ENCODE results near the gene P4HB. TPM values are rescaled to one million over a fixed set of nuclear protein-coding genes. Genes with fewer than 3 reads are reported as not detected.
A peak's percentile ranks its signal among the peaks of the same experiment; 100 is the strongest.

Gene P4HB
- total RNA-seq, 1 donor, result 1,240 TPM

DNA sequence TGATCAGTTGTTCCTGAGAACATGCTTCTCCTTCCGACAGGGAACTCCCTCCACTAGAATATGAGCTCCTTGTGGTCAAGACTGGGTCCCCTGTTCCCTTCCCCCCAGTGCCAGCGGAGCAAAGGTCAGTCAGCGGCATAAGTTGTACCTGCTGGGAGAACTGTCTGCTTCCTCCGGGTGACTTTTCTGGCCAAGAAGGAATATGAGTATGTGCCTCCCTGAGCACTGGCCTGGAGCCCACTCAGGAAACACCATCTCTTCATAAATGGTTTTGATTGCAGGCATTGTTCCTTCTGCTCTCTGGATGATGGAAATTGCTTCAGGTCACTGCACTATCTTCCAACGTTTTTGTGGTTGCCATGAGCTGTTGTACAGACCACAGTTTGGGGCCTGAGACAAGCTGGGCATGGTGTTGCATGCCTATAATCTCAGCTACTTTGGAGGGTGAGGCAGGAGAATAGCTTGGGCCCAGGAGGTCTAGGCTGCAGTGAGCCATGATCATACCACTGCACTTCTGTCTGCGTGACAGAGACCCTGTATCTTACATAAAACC is 2.9 kb upstream of the P4HB start:
- TF ChIP-seq, protein P1, sequence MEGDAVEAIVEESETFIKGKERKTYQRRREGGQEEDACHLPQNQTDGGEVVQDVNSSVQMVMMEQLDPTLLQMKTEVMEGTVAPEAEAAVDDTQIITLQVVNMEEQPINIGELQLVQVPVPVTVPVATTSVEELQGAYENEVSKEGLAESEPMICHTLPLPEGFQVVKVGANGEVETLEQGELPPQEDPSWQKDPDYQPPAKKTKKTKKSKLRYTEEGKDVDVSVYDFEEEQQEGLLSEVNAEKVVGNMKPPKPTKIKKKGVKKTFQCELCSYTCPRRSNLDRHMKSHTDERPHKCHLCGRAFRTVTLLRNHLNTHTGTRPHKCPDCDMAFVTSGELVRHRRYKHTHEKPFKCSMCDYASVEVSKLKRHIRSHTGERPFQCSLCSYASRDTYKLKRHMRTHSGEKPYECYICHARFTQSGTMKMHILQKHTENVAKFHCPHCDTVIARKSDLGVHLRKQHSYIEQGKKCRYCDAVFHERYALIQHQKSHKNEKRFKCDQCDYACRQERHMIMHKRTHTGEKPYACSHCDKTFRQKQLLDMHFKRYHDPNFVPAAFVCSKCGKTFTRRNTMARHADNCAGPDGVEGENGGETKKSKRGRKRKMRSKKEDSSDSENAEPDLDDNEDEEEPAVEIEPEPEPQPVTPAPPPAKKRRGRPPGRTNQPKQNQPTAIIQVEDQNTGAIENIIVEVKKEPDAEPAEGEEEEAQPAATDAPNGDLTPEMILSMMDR (IDR thresholded peaks at IDR 0.05; ENCODE audit: extremely low read depth, low read depth, low read length), result no peak
- H3K9me3 ChIP-seq (ENCODE audit: low read depth, low read length), result no peaks in the 10 kb centered on the region
- peaks cover 47% of the 10 kb centered on the region for H4K20me1 ChIP-seq (ENCODE audit: insufficient read depth, low read length)
- no peak overlapping the region for H3K4me3 ChIP-seq (ENCODE audit: insufficient read depth, low read length)
- H3K4me1 ChIP-seq (ENCODE audit: insufficient read depth, low read length), result peaks cover 31% of the 10 kb centered on the region
- H3K27me3 ChIP-seq (ENCODE audit: insufficient read depth, low read length), result no peaks in the 10 kb centered on the region
- peak overlapping the region; percentile 14 for H3K27ac ChIP-seq (ENCODE audit: low read depth, low read length)
- peaks cover 73% of the 10 kb centered on the region for H3K79me2 ChIP-seq (ENCODE audit: insufficient read depth, low read length)
- DNase-seq (ENCODE audit: insufficient read length, low spot score, missing footprints), result peak; percentile 68
- no peak overlapping the region for H2AFZ ChIP-seq (ENCODE audit: low read length)
- H3K4me2 ChIP-seq (ENCODE audit: insufficient read depth, low read length), result peak overlapping the region; percentile 89
- peaks cover 55% of the 10 kb centered on the region for H3K36me3 ChIP-seq (ENCODE audit: insufficient read depth, low read length)

DNA sequence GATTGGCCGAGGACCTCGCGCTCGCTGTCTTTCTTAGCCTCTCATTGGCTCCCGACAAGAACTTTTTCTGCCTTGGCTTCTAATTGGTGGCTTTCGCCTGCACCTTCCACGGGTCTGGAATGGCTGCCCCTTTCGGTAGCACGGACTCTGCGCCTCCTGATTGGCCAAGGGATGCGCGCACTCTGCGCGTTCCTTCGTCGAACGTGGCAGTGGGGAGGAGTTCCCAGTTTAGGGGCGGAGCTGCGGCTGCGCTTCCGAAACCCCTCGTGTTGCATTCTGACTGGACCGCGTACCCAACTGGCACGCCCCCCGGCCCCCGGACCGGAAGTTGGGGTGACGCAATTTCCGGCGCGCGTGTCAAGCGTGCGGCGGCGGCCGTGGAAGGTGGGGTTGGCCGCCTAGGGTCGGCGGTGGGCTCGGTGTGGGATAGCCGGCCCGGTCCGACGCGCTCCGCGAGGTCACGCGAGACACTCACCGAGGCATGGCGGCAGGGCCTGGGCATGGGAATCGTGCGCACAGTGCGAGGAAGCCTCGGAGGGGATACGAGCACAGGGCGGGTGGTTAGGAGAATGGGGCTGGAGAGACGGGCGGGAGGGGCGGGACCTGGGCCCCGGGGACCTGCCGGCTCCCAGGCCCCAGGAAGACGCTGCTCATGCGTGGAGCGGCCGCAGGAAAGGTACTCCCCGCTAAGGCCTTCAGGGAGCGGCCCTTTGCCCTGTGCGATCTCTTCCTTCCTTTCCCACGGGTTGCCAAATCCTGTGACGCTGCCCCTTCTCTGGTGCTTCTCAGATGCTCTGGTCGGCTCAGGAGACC is 627 bp upstream of the P4HB start:
- peak overlapping the region; percentile 97 for H3K27ac ChIP-seq (ENCODE audit: low read depth, low read length)
- H3K9me3 ChIP-seq (ENCODE audit: low read depth, low read length), result no peaks in the 10 kb centered on the region
- H3K36me3 ChIP-seq (ENCODE audit: insufficient read depth, low read length), result peaks cover 59% of the 10 kb centered on the region
- DNase-seq (ENCODE audit: insufficient read length, low spot score, missing footprints), result peak; percentile 100
- H3K4me2 ChIP-seq (ENCODE audit: insufficient read depth, low read length), result peak overlapping the region; percentile 89
- TF ChIP-seq, protein P1 (IDR thresholded peaks at IDR 0.05; ENCODE audit: extremely low read depth, low read depth, low read length), result no peak
- no peaks in the 10 kb centered on the region for H3K27me3 ChIP-seq (ENCODE audit: insufficient read depth, low read length)
- H3K4me1 ChIP-seq (ENCODE audit: insufficient read depth, low read length), result peaks cover 31% of the 10 kb centered on the region
- H3K79me2 ChIP-seq (ENCODE audit: insufficient read depth, low read length), result peaks cover 89% of the 10 kb centered on the region
- H4K20me1 ChIP-seq (ENCODE audit: insufficient read depth, low read length), result peaks cover 42% of the 10 kb centered on the region
- H3K4me3 ChIP-seq (ENCODE audit: insufficient read depth, low read length), result peak overlapping the region; percentile 81
- H2AFZ ChIP-seq (ENCODE audit: low read length), result peak overlapping the region; percentile 74

DNA sequence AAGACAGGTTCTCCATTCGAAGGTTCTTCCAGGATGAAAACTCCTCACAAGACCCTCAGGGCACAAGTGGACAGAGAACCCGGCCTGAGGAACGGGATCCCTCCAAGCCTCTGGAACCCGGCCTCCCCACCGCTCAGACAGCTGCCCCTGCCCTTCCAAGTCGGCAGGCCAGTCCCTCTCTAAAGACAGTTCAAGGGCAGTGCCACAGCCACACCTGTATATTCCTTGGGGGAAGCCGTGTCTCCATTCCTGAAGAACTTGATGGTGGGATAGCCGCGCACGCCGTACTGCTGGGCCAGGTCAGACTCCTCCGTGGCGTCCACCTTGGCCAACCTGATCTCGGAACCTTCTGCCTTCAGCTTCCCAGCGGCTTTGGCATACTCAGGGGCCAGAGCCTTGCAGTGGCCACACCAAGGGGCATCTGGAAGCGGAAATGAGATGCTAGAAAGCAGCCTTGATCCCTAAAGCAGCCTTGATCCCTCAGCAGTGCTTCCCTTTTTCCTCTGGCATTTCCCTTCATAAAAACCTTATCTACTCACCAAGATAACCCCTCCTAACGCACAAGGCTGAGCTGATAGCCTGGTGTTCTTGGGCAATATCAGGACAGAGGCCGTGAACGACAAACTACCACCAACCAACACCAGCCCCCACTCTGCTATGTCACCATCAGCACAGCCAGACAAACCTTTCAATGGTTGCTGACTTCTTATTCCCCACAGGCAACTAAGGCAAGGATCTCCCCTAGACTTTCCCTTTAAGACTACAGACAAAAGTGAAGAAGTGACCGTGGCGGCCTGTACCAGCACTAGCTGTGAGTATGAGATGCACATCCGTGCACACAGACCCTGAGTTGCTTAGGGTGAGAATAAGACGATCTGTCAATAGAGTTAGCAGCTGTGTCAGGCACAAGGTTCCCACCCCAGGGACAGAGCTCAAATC is 1.1 kb downstream of the P4HB start:
- Histone ChIP-seq H3K36me3 (ENCODE audit: insufficient read depth, low read length) (peaks cover 59% of the 10 kb centered on the region), H3K79me2 (ENCODE audit: insufficient read depth, low read length) (peaks cover 89% of the 10 kb centered on the region), H3K27ac (ENCODE audit: low read depth, low read length) (peak overlapping the region; percentile 72), H3K9me3 (ENCODE audit: low read depth, low read length) (no peaks in the 10 kb centered on the region), H2AFZ (ENCODE audit: low read length) (no peak overlapping the region), H3K4me1 (ENCODE audit: insufficient read depth, low read length) (peaks cover 31% of the 10 kb centered on the region), H3K27me3 (ENCODE audit: insufficient read depth, low read length) (no peaks in the 10 kb centered on the region), H4K20me1 (ENCODE audit: insufficient read depth, low read length) (peaks cover 47% of the 10 kb centered on the region), H3K4me2 (ENCODE audit: insufficient read depth, low read length) (peak overlapping the region; percentile 98), H3K4me3 (ENCODE audit: insufficient read depth, low read length) (peak overlapping the region; percentile 84)
- TF ChIP-seq, protein P1 (IDR thresholded peaks at IDR 0.05; ENCODE audit: extremely low read depth, low read depth, low read length), result no peak
- peak; percentile 86 for DNase-seq (ENCODE audit: insufficient read length, low spot score, missing footprints)
